CD8-positive, alpha-beta memory T cell (primary cell): ENCODE results near the gene APOL2. TPM values are rescaled to one million over a fixed set of nuclear protein-coding genes. Genes with fewer than 3 reads are reported as not detected.
"Not testable (repeated sequence)": the region's sequence is repeated elsewhere in the genome, so short reads cannot be mapped to it uniquely, and the experiment has no call there.

Experiments
- CTCF ChIA-PET: fragments of 350-600 bp; sonication (Branson Sonifier 250); formaldehyde crosslinking; loops from one replicate; lab custom pipeline; 2021; ENCODE audit warnings: antibody characterized with exemption; lab: Charles Lee
- POLR2A ChIA-PET: fragments of 350-600 bp; sonication (Branson Sonifier 250); formaldehyde crosslinking; loops from one replicate; lab custom pipeline; 2021; ENCODE audit warnings: antibody characterized with exemption; lab: Charles Lee
- DNase-seq, 5 donors: peaks; one replicate each; pipeline versions ENCODE4 v3.0.0 to v3.0.0-alpha.2; 2020 to 2022; ENCODE audit warnings: mixed read lengths in 1 of 5
- H3K27ac ChIP-seq: one replicate; pipeline ENCODE4 v1.7.0; 2013; ENCODE audit warnings: low read depth, mild to moderate bottlenecking, low read length, moderate library complexity
- H3K27me3 ChIP-seq: 2 replicates; pipeline ENCODE4 v1.7.0; 2013; ENCODE audit warnings: low read length, mild to moderate bottlenecking; ENCODE audit not compliant: insufficient read depth, poor library complexity, severe bottlenecking
- H3K36me3 ChIP-seq: 2 replicates; pipeline ENCODE4 v1.7.0; 2013; ENCODE audit warnings: mild to moderate bottlenecking, low read length, moderate library complexity; ENCODE audit not compliant: insufficient read depth
- H3K4me1 ChIP-seq: 2 replicates; pipeline ENCODE4 v1.7.0; 2013; ENCODE audit warnings: mild to moderate bottlenecking, low read length, moderate library complexity; ENCODE audit not compliant: insufficient read depth
- H3K4me3 ChIP-seq: 2 replicates; pipeline ENCODE4 v1.7.0; 2013; ENCODE audit warnings: mild to moderate bottlenecking, low read length
- H3K9me3 ChIP-seq: 2 replicates; pipeline ENCODE4 v1.7.0; 2013; ENCODE audit warnings: mild to moderate bottlenecking, low read length
- H3K27ac Mint-ChIP-seq, 8 donors: one replicate each; pipeline ENCODE4 v1.8.0; 2020 to 2021; ENCODE audit warnings: mixed read lengths in 8 of 8, mild to moderate bottlenecking in 6 of 8, inconsistent platforms in 3 of 8, moderate library complexity in 3 of 8
- H3K27me3 Mint-ChIP-seq, 2 donors: one replicate each; pipeline ENCODE4 v1.8.0; 2020 to 2021; ENCODE audit warnings: mixed read lengths in 2 of 2, mild to moderate bottlenecking in 1 of 2, moderate library complexity in 1 of 2
- H3K36me3 Mint-ChIP-seq, 3 donors: one replicate each; pipeline ENCODE4 v1.8.0; 2020 to 2021; ENCODE audit warnings: mixed read lengths in 3 of 3, inconsistent platforms in 1 of 3, mild to moderate bottlenecking in 1 of 3
- H3K4me1 Mint-ChIP-seq, 3 donors: one replicate each; pipeline ENCODE4 v1.8.0; 2020 to 2021; ENCODE audit warnings: mixed read lengths in 3 of 3, inconsistent platforms in 1 of 3, mild to moderate bottlenecking in 1 of 3
- H3K4me3 Mint-ChIP-seq, 7 donors: one replicate each; pipeline ENCODE4 v1.8.0; 2020 to 2021; ENCODE audit warnings: mixed read lengths in 7 of 7, mild to moderate bottlenecking in 6 of 7, moderate library complexity in 4 of 7, inconsistent platforms in 2 of 7
- H3K9me3 Mint-ChIP-seq, 5 donors: one replicate each; pipeline ENCODE4 v1.8.0; 2020 to 2022; ENCODE audit warnings: mixed read lengths in 5 of 5, mild to moderate bottlenecking in 3 of 5, moderate library complexity in 2 of 5, inconsistent platforms in 1 of 5
- polyA plus RNA-seq: library from polyadenylated mRNA; unstranded; fragments of 300-500 nt; fragmentation: Illumina TruSeq; gene quantifications from one replicate; pipeline ENCODE4 v1.2.3, GENCODE V29; 2021
- total RNA-seq, 2 experiments: library from RNA; stranded (reverse); gene quantifications; one replicate each; pipeline ENCODE4 v1.2.3, GENCODE V29; 2021

APOL2 gene
- total and polyA plus RNA-seq, 3 experiments from 2014 or later, result 27.1 to 62.8 (median 59.0) TPM

DNA sequence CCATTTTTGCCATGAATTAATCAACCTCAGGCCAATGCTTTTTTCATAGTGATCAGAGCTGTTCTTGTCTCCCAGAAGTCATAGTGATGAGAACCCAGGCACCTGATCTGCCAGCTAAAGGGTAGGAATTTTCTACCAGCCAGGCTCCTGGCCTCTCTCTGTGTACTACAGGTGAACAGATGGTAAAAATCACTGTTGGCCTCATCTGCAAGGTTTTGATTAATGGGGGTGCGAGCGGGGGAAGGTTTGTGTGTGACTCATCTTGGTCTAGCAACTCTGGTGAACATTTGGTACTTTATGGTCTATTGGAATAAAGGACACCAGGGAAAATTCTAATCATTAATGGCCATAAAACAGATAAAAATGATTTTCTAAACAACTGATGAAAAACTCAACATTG is 23.3 kb downstream of the APOL2 start:
- no peaks in the 10 kb centered on the region for H3K9me3 Mint-ChIP-seq
- ChIA-PET CTCF (no interaction called here), POLR2A (no interaction called here)
- H3K4me1 Mint-ChIP-seq, result peaks cover 4 to 8% (median 7%) of the 10 kb centered on the region in 3 donors
- Histone ChIP-seq H3K4me1 (no peaks in the 10 kb centered on the region), H3K4me3 (no peak overlapping the region), H3K27me3 (peaks cover 13% of the 10 kb centered on the region), H3K9me3 (no peaks in the 10 kb centered on the region), H3K36me3 (no peaks in the 10 kb centered on the region), H3K27ac (no peak overlapping the region)
- peaks cover 0 to 4% (median 0%) of the 10 kb centered on the region in 3 donors for H3K36me3 Mint-ChIP-seq
- H3K4me3 Mint-ChIP-seq, result no peak overlapping the region
- peaks cover 16 to 63% of the 10 kb centered on the region in 2 donors for H3K27me3 Mint-ChIP-seq
- no peak for DNase-seq
- H3K27ac Mint-ChIP-seq, result no peak overlapping the region

DNA sequence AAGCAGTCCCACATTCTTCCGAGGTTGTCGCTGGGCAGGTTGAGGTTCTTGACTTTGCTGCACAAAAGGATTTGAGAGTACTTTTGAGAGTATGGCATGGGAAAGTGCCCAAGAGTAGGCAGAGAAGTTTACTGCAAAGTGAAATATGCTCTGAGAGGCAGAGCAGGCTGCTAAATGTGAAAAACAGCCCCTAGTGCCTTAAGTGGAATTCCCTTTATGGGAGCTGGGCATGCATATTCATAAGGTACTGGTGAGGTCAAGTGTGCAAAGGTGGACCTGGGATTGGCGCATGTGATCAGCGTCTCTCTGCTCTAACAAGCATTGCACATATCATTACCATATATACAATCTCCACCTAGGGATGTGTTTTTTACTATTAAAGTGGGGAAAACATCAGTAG is 25.7 kb downstream of the APOL2 start:
- Mint-ChIP-seq H3K9me3 (peaks cover 2 to 10% (median 8%) of the 10 kb centered on the region in 5 donors), H3K36me3 (peaks cover 0 to 17% (median 0%) of the 10 kb centered on the region in 3 donors), H3K27me3 (peaks cover 30 to 80% of the 10 kb centered on the region in 2 donors), H3K4me1 (peaks cover 7 to 12% (median 9%) of the 10 kb centered on the region in 3 donors), H3K4me3 (no peak overlapping the region), H3K27ac (no peak overlapping the region)
- ChIA-PET CTCF (no interaction called here), POLR2A (no interaction called here)
- Histone ChIP-seq H3K27me3 (peaks cover 13% of the 10 kb centered on the region), H3K4me1 (no peaks in the 10 kb centered on the region), H3K27ac (no peak overlapping the region), H3K4me3 (no peak overlapping the region), H3K36me3 (no peaks in the 10 kb centered on the region), H3K9me3 (no peaks in the 10 kb centered on the region)
- DNase-seq, result no peak

DNA sequence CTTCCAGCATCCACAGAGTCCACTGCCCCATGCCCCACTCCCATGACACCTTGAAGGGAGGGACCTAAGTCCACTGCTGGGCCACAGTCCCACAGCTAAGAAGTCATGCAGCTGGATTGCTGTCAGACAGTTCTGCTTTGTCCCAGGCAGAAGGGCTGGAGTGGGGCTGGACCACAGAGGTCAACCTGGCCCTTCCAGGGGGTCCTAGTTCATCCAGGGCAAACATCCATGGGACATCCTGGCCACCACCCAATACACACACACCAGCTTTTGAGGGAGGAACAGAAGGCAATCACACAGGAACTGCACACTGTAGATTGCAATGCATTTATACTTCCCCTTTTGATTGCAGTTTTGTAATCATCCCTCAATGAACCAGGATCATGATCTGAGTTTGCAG is 26.4 kb downstream of the APOL2 start:
- no peak overlapping the region for H3K4me3 ChIP-seq
- CTCF ChIA-PET, result interaction anchor here (1.7 kb wide), 1 partner anchor 26 kb away, joined by 5 read pairs; the partner anchor contains the start of gene APOL2
- Mint-ChIP-seq H3K4me3 (no peak overlapping the region), H3K36me3 (peaks cover 0 to 17% (median 0%) of the 10 kb centered on the region in 3 donors), H3K27me3 (peaks cover 30 to 78% of the 10 kb centered on the region in 2 donors), H3K27ac (no peak overlapping the region), H3K9me3 (peaks cover 2 to 11% (median 8%) of the 10 kb centered on the region in 5 donors), H3K4me1 (peaks cover 7 to 12% (median 9%) of the 10 kb centered on the region in 3 donors)
- peaks cover 9% of the 10 kb centered on the region for H3K27me3 ChIP-seq
- DNase-seq, result no peak
- no peak overlapping the region for H3K27ac ChIP-seq
- no peaks in the 10 kb centered on the region for H3K4me1 ChIP-seq
- no peaks in the 10 kb centered on the region for H3K9me3 ChIP-seq
- no peaks in the 10 kb centered on the region for H3K36me3 ChIP-seq
- POLR2A ChIA-PET, result no interaction called here

DNA sequence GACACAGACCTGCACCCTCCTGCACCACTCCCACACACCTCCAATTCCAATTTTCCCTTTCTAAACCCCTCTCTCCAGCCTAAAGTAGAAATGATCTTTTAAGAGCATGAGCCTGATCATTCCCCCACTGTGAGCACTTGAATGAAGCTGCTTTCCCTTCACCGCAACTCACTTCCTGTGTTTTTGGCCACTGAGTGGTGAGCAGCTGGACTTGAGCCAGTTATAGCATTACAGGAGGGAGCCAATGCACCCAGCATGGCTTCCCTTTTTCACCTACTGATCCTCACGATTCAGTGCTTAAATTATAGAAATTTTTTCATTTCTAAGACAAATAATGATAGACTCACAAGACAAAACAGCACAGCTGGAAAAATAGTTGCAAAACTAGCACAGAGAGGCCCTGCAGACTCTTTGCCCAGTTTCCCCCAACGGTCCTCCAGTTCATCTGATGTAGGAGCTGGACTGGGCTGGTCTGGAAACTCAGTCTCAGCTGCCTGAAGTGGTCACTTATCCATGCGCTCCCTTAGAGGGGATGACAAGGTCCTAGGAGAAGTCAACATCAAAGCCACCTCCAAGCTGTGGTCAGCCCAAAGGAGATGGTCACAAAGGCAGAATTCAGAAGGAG is 28.0 kb downstream of the APOL2 start:
- no peak for DNase-seq
- Mint-ChIP-seq H3K4me1 (peaks cover 7 to 12% (median 9%) of the 10 kb centered on the region in 3 donors), H3K36me3 (peaks cover 0 to 17% (median 0%) of the 10 kb centered on the region in 3 donors), H3K27me3 (peaks cover 28 to 80% of the 10 kb centered on the region in 2 donors), H3K27ac (no peak overlapping the region), H3K9me3 (peaks cover 2 to 11% (median 8%) of the 10 kb centered on the region in 5 donors), H3K4me3 (no peak overlapping the region)
- no peaks in the 10 kb centered on the region for H3K4me1 ChIP-seq
- H3K27ac ChIP-seq, result no peak overlapping the region
- H3K4me3 ChIP-seq, result no peak overlapping the region
- POLR2A ChIA-PET, result no interaction called here
- H3K9me3 ChIP-seq, result no peaks in the 10 kb centered on the region
- peaks cover 5% of the 10 kb centered on the region for H3K27me3 ChIP-seq
- no peaks in the 10 kb centered on the region for H3K36me3 ChIP-seq
- CTCF ChIA-PET, result interaction anchor here (1.2 to 1.7 kb wide), 2 partner anchors 28 to 275 kb away, joined by 5 to 6 read pairs; partner anchors contain the start of gene APOL2

DNA sequence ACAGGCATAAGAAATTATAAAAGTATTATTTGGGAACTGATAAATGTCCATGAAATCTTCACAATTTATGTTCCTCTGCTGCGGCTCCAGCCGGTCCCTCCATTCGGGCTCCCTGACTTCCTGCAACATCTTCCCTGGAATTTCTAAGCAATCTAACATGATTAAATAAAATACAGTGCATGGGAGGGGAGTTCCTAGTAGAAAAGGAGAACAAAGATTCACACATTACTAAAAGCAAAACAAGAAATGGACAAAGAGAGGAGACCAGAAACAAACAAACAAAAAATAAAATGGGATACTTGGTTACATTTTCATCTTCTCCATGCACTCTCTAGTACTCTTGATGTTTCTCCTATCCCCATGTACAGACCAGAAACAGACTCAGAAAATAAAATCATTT is 29.1 kb downstream of the APOL2 start:
- H3K36me3 Mint-ChIP-seq, result peaks cover 0 to 17% (median 0%) of the 10 kb centered on the region in 3 donors
- DNase-seq, result no peak
- Histone ChIP-seq H3K36me3 (no peaks in the 10 kb centered on the region), H3K27me3 (peaks cover under 1% of the 10 kb centered on the region), H3K9me3 (no peaks in the 10 kb centered on the region), H3K4me1 (no peaks in the 10 kb centered on the region), H3K27ac (no peak overlapping the region), H3K4me3 (no peak overlapping the region)
- H3K27ac Mint-ChIP-seq, result no peak overlapping the region
- H3K4me1 Mint-ChIP-seq, result peaks cover 7 to 12% (median 9%) of the 10 kb centered on the region in 3 donors
- no peak overlapping the region for H3K4me3 Mint-ChIP-seq
- peaks cover 25 to 69% of the 10 kb centered on the region in 2 donors for H3K27me3 Mint-ChIP-seq
- peaks cover 2 to 11% (median 8%) of the 10 kb centered on the region in 5 donors for H3K9me3 Mint-ChIP-seq
- CTCF ChIA-PET, result no interaction called here
- POLR2A ChIA-PET, result no interaction called here

DNA sequence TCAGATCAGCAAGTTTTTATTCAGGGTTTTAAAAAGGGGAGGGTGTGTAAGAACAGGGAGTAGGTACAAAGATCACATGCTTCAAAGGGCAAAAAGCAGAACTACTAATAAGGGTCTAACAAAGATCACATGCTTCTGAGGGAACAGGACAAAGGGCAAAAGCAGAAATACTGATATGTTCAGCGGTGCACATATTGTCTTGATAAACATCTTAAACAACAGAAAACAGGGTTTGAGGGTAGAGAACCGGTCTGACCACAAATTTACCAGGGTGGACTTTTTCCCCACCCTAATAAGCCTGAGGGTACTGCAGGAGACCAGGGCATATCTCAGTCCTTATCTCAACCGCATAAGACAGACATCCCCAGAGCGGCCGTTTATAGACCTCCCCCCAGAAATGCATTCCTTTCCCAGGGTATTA is 29.8 kb downstream of the APOL2 start:
- peaks cover 29 to 66% of the 10 kb centered on the region in 2 donors for H3K27me3 Mint-ChIP-seq
- H3K9me3 ChIP-seq, H3K27me3 ChIP-seq, H3K4me1 ChIP-seq, H3K4me3 ChIP-seq, POLR2A ChIA-PET, H3K4me3 Mint-ChIP-seq, DNase-seq, CTCF ChIA-PET, H3K36me3 ChIP-seq, H3K27ac ChIP-seq: not testable (repeated sequence)
- peaks cover 0 to 17% (median 0%) of the 10 kb centered on the region in 3 donors for H3K36me3 Mint-ChIP-seq
- H3K4me1 Mint-ChIP-seq, result peaks cover 7 to 12% (median 9%) of the 10 kb centered on the region in 3 donors
- H3K27ac Mint-ChIP-seq, result peak overlapping the region in 1 of 8 donors; percentile 62
- peaks cover 2 to 11% (median 8%) of the 10 kb centered on the region in 5 donors for H3K9me3 Mint-ChIP-seq

DNA sequence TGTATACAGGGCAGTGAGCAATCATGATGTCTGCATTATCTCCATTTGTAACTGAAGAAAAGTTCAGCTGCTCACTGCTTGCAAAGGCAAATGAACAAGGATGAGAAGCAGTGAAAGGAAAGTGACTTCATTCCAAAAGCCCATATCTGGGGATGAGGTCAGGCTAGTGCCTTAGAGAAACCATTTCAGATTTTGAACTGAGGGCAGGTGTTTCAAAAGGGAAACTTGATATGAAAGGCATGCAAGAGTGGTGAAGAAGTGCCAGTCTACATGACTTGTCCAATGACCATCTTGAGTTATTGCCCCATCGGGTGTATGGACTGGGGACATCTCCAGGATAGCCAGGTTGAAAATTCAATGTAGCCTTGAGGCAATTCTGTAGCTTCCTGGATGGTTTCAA is 30.4 kb downstream of the APOL2 start:
- POLR2A ChIA-PET, result no interaction called here
- CTCF ChIA-PET, result no interaction called here
- peaks cover 30 to 63% of the 10 kb centered on the region in 2 donors for H3K27me3 Mint-ChIP-seq
- Histone ChIP-seq H3K27me3 (no peaks in the 10 kb centered on the region), H3K36me3 (no peaks in the 10 kb centered on the region), H3K9me3 (no peaks in the 10 kb centered on the region), H3K27ac (no peak overlapping the region), H3K4me3 (no peak overlapping the region), H3K4me1 (no peaks in the 10 kb centered on the region)
- peaks cover 0 to 17% (median 0%) of the 10 kb centered on the region in 3 donors for H3K36me3 Mint-ChIP-seq
- peaks cover 2 to 11% (median 8%) of the 10 kb centered on the region in 5 donors for H3K9me3 Mint-ChIP-seq
- peaks cover 7 to 12% (median 10%) of the 10 kb centered on the region in 3 donors for H3K4me1 Mint-ChIP-seq
- H3K4me3 Mint-ChIP-seq, result no peak overlapping the region
- no peak overlapping the region for H3K27ac Mint-ChIP-seq
- no peak for DNase-seq

DNA sequence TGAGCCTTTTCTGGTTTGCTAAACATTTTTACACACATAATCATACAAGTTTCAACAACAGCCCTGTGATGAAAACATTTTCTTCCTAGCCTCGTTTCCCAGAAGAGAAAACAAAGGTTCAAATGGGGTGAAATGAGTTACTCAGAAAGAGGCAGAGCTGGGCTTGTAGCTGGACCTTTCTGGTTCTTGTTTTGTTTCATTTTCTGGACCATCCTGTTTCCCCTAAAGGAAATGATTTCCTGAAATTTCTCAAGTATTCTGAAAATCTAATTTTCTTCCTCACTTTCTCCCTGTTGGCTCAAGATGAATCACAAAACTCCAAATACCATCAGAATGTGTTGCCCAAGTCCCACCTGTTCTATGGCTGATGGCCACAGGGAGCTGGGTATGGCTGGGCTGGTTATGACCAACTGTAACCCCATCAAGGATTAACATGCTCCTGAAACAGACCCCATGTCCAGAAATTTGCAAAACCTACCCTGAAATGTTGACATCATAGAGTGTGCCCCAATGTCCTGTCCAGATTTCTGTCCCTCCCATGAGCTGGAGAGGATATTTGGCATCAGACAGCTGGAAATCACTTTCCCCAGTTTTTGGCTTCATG is 31.1 kb downstream of the APOL2 start:
- Mint-ChIP-seq H3K27ac (no peak overlapping the region), H3K4me3 (no peak overlapping the region), H3K36me3 (peaks cover 0 to 17% (median 0%) of the 10 kb centered on the region in 3 donors), H3K27me3 (peaks cover 29 to 62% of the 10 kb centered on the region in 2 donors), H3K9me3 (peaks cover 2 to 11% (median 8%) of the 10 kb centered on the region in 5 donors), H3K4me1 (peaks cover 7 to 12% (median 10%) of the 10 kb centered on the region in 3 donors)
- POLR2A ChIA-PET, result no interaction called here
- Histone ChIP-seq H3K4me1 (no peaks in the 10 kb centered on the region), H3K27me3 (no peaks in the 10 kb centered on the region), H3K36me3 (no peaks in the 10 kb centered on the region), H3K4me3 (no peak overlapping the region), H3K9me3 (no peaks in the 10 kb centered on the region), H3K27ac (no peak overlapping the region)
- DNase-seq, result no peak
- CTCF ChIA-PET, result no interaction called here
